HL-60/S4 (cell line): ENCODE measurements around the gene ATCAY.
"Not testable (repeated sequence)": the region's sequence is repeated elsewhere in the genome, so short reads cannot be mapped to it uniquely, and the experiment has no call there.

ENCODE experiments used
- in situ Hi-C: fragments of 300-500 bp; cut with MboI; formaldehyde crosslinking; loops from 2 replicates; pipeline ENCODE4 v1.14.3; 2022; ENCODE audit warnings: low sequenced_read_pairs

Gene ATCAY

GRCh38 chr19:3852614-3853254 lies 27.8 kb upstream of the ATCAY start:
- in situ Hi-C loops: no loop called here

DNA sequence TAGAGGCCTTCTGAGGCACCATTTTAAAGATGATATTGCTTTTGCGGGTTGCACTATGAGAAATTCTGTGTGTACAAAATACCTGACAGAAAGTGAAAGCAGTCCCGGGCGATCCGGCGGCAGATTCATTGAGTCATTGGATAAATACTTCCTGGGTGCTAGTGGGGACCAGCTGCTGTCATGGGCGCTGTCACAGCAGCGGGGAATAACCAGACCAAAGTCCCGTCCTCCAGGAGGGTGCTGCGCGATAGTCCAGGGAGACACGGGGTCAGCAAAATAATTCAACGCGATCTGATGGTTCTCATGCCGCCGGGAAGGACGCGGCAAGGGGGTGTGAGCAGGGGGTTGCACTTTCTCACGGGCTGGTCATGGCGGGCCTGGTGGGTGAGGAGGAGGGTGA lies 25.2 kb upstream of the ATCAY start:
- in situ Hi-C loops: no loop called here

GRCh38 chr19:3857449-3858003 lies 23.0 kb upstream of the ATCAY start:
- in situ Hi-C loops: no loop called here

- in situ Hi-C loops: no loop called here
These were observed 20.0 kb upstream of the ATCAY start for GRCh38 chr19:3860499-3860898.

DNA sequence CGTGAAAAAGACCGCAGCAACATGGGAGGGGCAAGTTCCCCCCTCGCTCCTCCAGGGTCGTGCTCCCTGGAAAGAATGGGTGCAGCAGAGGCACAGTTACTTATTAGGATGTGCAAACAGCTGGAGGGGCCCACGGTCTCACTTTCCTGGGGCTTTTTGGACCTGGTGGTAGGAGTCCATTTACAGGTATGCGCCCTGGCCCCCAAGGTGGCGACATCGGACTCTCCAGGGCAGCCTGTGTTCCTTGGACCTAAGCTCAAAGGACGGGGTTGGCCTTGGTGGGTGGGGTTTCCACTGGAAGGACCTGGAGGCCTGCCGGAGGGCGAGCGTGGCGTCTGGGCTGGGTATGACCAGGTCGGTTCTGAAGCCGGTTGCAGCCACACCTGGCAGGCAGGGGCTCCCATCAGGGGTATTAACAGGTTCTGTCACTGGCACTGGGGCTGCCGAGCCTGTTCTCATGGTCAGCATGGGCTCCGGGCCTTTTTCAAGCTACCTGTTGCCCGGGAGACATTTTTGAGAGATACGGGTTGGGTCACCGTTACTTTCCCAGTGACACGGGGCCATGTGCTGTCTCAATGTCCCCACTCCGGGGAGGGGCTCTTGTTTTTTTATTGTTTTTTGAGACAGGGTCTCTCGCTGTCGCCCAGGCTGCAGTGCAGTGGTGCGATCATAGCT lies 17.5 kb upstream of the ATCAY start:
- in situ Hi-C loops: no loop called here

DNA sequence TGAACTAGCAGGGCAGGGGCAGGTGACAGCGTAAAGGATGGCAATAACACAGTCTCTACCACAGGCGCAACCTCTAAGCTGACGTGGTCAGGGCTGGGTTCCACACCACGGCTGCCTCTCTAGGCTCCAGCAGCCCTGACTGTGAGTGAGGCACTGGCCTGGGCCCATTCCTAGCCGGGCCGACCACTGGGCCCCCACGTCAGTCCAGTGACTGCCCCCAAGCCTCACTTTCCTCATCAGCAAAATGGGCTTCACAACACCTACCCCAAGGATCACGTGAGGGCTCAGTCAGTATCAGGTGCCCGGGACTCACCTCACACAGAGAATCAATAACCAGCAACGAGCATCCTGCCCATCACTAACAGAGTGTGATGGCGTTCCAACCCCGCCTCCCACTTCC lies 16.8 kb upstream of the ATCAY start:
- in situ Hi-C loops: no loop called here

DNA sequence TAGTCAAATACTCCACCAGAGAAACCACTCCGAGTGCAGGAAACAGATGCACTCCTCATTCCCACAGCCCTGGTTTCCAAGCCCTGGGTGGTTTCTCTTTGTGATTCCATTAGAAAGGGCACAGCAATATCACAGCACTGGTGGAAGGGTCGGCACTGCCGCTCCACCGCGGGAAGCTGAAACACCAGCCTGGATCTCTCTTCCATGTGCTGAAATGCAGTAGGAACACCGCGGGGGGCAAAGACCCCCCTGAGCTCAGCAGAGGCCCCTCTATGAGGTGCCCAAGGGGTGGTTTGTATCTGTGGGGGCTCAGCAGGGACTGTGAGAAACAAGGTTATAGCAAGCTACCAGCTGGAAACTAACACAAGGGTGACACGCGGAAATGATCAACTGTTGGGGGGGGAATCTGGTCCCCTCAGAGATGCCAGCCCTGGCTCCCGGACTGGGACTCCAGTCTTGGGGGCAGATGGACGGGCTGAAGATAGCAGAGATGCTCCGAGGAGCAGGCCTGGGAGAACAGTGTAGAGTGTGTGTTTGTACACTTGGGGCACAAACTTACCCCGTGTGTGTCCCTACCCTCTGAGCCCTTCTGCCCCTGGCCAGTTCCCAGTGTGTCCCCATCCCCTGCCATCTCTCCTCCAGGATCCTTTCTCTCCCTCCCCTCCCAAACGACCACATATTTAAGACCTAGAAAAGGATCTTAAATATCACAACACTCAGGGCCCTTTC lies 13.4 kb upstream of the ATCAY start:
- in situ Hi-C loops: no loop called here

DNA sequence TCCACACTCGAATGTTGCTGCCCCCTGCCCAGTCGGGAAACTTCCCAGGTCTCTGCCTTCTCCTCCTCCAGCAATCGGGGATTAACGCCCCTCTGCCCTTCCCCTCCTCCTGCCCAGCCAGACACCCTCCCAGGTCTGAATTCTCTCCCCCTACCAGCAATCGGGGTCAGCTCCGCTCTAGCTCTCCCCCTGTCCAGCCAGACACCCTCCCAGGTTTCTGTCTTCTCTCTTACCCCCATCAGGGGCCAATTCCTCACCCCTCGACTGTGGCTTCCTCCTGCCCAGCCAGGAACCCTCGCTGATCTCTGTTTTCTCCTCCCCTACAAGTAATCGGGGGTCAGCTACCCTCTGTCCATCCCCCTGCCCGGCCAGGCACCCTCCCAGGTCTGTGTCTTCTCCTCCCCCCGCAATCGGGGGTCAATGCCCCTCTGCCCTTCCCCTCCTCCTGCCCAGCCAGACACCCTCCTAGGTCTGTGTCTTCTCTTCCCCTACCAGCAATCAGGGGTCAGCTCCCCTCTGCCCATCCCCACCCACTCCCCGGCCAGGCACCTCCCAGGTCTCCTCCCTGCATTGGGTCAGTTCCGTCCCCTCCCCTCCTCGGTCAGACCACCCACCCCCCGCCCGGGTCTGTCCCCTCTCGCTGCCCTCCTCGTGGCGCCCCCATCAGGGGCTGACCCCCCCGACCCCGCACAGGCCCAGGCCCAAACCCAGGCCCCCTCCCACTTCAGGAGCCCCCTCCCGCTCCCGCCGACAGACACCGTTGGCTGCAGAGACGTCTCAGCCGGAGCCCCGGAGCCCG lies 12.3 kb upstream of the ATCAY start:
- in situ Hi-C loops: no loop called here

- in situ Hi-C loops: no loop called here
These were observed 11.6 kb upstream of the ATCAY start, which contains the start of gene ZFR2 for GRCh38 chr19:3868770-3869456. Gene ZFR2 (minus strand): TSS chr19:3869038. CDS start chr19:3869017, 21 bp downstream.

GRCh38 chr19:3873151-3873550 lies 7.3 kb upstream of the ATCAY start:
- in situ Hi-C loops: no loop called here

- in situ Hi-C loops: not testable (repeated sequence)
These were observed 5.8 kb upstream of the ATCAY start for GRCh38 chr19:3874695-3875094.

- in situ Hi-C loops: no loop called here
These were observed 829 bp upstream of the ATCAY start for GRCh38 chr19:3879656-3880055.

GRCh38 chr19:3881272-3882040 lies 971 bp downstream of the ATCAY start:
- in situ Hi-C loops: no loop called here

- in situ Hi-C loops: no loop called here
These were observed 1.5 kb downstream of the ATCAY start for GRCh38 chr19:3882041-3882384.

DNA sequence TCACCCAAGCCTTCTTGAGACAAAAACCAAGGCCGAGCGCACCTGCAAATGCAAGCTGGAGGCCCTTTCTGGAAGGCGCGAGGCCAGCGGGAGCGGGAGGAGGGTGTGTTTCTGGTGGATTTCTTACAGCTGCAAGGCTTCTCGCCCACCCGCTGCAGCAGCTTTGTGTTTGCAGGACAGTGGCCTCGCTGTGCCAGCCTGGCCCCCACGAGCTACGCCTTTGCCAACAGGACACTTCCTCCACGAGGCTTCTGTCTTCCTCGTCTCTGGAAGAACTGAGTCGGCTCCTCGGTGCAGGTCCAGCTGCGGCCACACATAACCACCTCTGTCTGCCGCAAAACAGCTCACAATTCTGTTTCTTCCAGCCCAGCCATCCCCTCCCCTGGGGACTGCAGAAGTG lies 10.1 kb downstream of the ATCAY start:
- in situ Hi-C loops: no loop called here

GRCh38 chr19:3893509-3894179 lies 13.2 kb downstream of the ATCAY start:
- in situ Hi-C loops: no loop called here

DNA sequence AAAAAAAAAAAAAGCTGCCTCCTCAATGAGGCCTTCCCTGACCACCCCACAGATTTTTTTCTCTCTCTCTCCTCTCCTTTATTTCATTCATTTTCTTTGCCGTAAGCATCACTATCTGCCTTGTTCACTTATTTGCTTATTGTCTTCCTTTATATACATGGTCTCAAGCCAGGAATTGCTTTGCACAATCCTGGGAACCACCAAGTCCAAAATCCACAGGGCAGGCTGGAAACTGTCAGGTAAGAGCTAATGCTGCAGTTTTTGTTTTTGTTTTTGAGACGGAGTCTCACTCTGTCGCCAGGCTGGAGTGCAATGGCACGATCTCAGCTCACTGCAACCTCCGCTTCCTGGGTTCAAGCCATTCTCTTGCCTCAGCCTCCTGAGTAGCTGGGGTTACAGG lies 14.5 kb downstream of the ATCAY start:
- in situ Hi-C loops: not testable (repeated sequence)

GRCh38 chr19:3895788-3896187 lies 15.3 kb downstream of the ATCAY start:
- in situ Hi-C loops: no loop called here

DNA sequence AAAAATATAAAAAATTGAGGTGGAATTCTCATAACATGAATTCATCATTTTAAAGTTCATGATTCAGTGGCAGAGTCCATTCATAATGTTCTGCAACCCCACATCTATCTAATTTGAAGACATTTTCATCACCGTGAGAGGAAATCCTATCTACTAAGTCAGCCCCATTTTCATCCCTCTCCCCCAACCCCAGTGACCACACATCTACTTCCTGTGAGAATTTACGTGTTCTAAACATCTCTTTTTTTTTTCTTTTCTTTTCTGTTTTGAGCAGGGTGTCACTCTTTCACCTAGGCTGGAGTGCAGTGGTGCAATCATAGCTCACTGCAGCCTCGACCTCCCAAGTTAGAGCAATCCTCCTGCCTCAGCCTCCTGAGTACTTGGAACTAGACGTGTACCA lies 17.5 kb downstream of the ATCAY start:
- in situ Hi-C loops: no loop called here
